ENCODE data around the gene RPL29. TPM values are rescaled to one million over a fixed set of nuclear protein-coding genes. Genes with fewer than 3 reads are reported as not detected.

RPL29 gene
- total and polyA plus RNA-seq, 2 of the 13 experiments (the other 11 are each of a cell fraction or from before 2014, with no cell fraction given): 1,348 to 2,263 TPM

DNA sequence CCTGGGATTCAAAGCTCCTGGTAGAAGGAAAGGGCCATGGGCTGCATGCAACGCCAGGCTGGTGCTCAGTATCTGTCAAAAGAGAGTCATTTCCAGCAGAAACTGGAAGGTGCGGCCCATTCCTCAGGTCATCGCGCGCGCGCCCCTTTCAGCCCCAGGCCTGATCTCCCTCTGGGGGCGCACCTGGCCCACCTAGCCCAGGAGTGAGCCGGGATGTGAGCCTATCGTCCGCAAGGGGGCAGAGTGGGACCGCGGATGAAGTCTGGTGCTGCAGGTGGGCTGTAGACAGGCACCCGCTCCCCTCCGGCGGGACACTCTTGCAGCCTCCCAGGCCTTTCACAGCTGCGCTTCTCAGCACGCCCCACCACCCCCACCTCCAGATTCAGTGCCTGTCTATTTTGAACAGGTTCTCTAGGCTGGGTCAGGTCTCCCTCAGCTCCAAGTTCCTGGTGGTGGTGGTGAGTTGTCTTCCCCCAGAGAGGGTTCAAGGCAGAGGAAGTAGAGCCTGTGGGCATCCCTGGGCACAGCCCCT is 5.8 kb upstream of the RPL29 start (continued):
- TF ChIP-seq AGO2 (optimal IDR thresholded peaks at IDR 0.05; ENCODE audit: low read depth, low read length): no peak
- no peak for TF ChIP-seq ZNF563 (CRISPR knock-in tag; IDR thresholded peaks at IDR 0.05)
- no peak for TF ChIP-seq ZNF121 (CRISPR knock-in tag; IDR thresholded peaks at IDR 0.05)
- TF ChIP-seq KLF15 (CRISPR knock-in tag; IDR thresholded peaks at IDR 0.05; ENCODE audit: borderline replicate concordance): no peak
- 0 out of 2 replicates have a peak, but pooled peaks have one; percentile 9 for TF ChIP-seq SOX5 (CRISPR knock-in tag; IDR thresholded peaks at IDR 0.05; ENCODE audit: borderline replicate concordance)
- peak; percentile 33; the same call in 1 of the 2 replicates for TF ChIP-seq ZNF782 (CRISPR knock-in tag; IDR thresholded peaks at IDR 0.05; ENCODE audit: borderline replicate concordance)
- no peak for TF ChIP-seq ZNF761 (CRISPR knock-in tag; conservative IDR thresholded peaks at IDR 0.05)
- TF ChIP-seq ETS1 (CRISPR knock-in tag; IDR thresholded peaks at IDR 0.05): no peak
- TF ChIP-seq ZNF317 (CRISPR knock-in tag; IDR thresholded peaks at IDR 0.05): no peak
- no peak for TF ChIP-seq NR2F6 (IDR thresholded peaks at IDR 0.05)
- 0 out of 2 replicates have a peak, but pooled peaks have one; percentile 41 for TF ChIP-seq NR2F6 (CRISPR knock-in tag; IDR thresholded peaks at IDR 0.05)
- peak; percentile 50; the same call in 1 of the 2 replicates for TF ChIP-seq SMAD3 (CRISPR knock-in tag; IDR thresholded peaks at IDR 0.05)
- no peak for TF ChIP-seq KLF9 (CRISPR knock-in tag; IDR thresholded peaks at IDR 0.05; ENCODE audit: low read depth)
- no peak for TF ChIP-seq ZNF446 (CRISPR knock-in tag; IDR thresholded peaks at IDR 0.05)
- no peak for TF ChIP-seq NFAT5 (CRISPR knock-in tag; IDR thresholded peaks at IDR 0.05)
- no peak for TF ChIP-seq DBP (CRISPR knock-in tag; IDR thresholded peaks at IDR 0.05; ENCODE audit: not compliant biosample characterization)
- TF ChIP-seq PHF20 (CRISPR knock-in tag; IDR thresholded peaks at IDR 0.05): no peak
- TF ChIP-seq, protein P1, sequence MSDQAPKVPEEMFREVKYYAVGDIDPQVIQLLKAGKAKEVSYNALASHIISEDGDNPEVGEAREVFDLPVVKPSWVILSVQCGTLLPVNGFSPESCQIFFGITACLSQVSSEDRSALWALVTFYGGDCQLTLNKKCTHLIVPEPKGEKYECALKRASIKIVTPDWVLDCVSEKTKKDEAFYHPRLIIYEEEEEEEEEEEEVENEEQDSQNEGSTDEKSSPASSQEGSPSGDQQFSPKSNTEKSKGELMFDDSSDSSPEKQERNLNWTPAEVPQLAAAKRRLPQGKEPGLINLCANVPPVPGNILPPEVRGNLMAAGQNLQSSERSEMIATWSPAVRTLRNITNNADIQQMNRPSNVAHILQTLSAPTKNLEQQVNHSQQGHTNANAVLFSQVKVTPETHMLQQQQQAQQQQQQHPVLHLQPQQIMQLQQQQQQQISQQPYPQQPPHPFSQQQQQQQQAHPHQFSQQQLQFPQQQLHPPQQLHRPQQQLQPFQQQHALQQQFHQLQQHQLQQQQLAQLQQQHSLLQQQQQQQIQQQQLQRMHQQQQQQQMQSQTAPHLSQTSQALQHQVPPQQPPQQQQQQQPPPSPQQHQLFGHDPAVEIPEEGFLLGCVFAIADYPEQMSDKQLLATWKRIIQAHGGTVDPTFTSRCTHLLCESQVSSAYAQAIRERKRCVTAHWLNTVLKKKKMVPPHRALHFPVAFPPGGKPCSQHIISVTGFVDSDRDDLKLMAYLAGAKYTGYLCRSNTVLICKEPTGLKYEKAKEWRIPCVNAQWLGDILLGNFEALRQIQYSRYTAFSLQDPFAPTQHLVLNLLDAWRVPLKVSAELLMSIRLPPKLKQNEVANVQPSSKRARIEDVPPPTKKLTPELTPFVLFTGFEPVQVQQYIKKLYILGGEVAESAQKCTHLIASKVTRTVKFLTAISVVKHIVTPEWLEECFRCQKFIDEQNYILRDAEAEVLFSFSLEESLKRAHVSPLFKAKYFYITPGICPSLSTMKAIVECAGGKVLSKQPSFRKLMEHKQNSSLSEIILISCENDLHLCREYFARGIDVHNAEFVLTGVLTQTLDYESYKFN (CRISPR knock-in tag; conservative IDR thresholded peaks at IDR 0.05): no peak; the same call in 1 of the 2 replicates
- TF ChIP-seq, protein P2, sequence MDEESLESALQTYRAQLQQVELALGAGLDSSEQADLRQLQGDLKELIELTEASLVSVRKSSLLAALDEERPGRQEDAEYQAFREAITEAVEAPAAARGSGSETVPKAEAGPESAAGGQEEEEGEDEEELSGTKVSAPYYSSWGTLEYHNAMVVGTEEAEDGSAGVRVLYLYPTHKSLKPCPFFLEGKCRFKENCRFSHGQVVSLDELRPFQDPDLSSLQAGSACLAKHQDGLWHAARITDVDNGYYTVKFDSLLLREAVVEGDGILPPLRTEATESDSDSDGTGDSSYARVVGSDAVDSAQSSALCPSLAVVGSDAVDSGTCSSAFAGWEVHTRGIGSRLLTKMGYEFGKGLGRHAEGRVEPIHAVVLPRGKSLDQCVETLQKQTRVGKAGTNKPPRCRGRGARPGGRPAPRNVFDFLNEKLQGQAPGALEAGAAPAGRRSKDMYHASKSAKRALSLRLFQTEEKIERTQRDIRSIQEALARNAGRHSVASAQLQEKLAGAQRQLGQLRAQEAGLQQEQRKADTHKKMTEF (CRISPR knock-in tag; IDR thresholded peaks at IDR 0.05): peak; percentile 45; the same call in 1 of the 2 replicates

Data from HepG2 (cell line).